WTC11 (cell line): Measurements from ENCODE around the gene TRIM44.

Experiments
- ATF2 ChIP-seq: sonication (generic); formaldehyde crosslinking; IDR thresholded peaks from 2 replicates; pipeline ENCODE4 v1.8.1; 2022; ENCODE audit warnings: low read depth, missing genetic modification reagents, borderline replicate concordance
- CTCF ChIP-seq: fragments of 200-600 bp; IDR thresholded peaks from 2 replicates; pipeline ENCODE4 v1.8.0; 2022; ENCODE audit warnings: antibody characterized with exemption
- MAX ChIP-seq: sonication (generic); formaldehyde crosslinking; IDR thresholded peaks from 2 replicates; pipeline ENCODE4 v1.8.0; 2022; ENCODE audit warnings: mild to moderate bottlenecking, missing genetic modification reagents
- NFE2L1 ChIP-seq: sonication (generic); formaldehyde crosslinking; IDR thresholded peaks from 2 replicates; pipeline ENCODE4 v1.8.1; 2023; ENCODE audit warnings: missing genetic modification reagents
- NR1H2 ChIP-seq: sonication (generic); formaldehyde crosslinking; IDR thresholded peaks from 2 replicates; pipeline ENCODE4 v1.9.0; 2021; ENCODE audit warnings: mild to moderate bottlenecking, moderate library complexity, missing genetic modification reagents
- USF2 ChIP-seq: sonication (generic); formaldehyde crosslinking; IDR thresholded peaks from 2 replicates; pipeline ENCODE4 v1.8.1; 2023; ENCODE audit warnings: mild to moderate bottlenecking, missing genetic modification reagents, moderate library complexity
- ZSCAN18 ChIP-seq: fragments of 250-450 bp; sonication (Bioruptor Pico); IDR thresholded peaks from 2 replicates; pipeline ENCODE4 v2.1.2; 2022; ENCODE audit warnings: mild to moderate bottlenecking, moderate library complexity

GRCh38 chr11:35641171-35641897, 21.2 kb upstream of the TRIM44 start:
- no peak for TF ChIP-seq ZSCAN18 (CRISPR knock-in tag)
- no peak for TF ChIP-seq NR1H2 (CRISPR knock-in tag)
- no peak for TF ChIP-seq USF2
- TF ChIP-seq ATF2 (CRISPR knock-in tag), result no peak
- TF ChIP-seq CTCF, result no peak
- no peak for TF ChIP-seq NFE2L1 (CRISPR knock-in tag)
- no peak for TF ChIP-seq MAX
